Neural progenitor cell (in vitro differentiated cells): ENCODE measurements around the gene NAGS.

Source experiments
- EZH2 ChIP-seq: fragments of 200-600 bp; sonication (generic); IDR thresholded peaks from 2 replicates; pipeline ENCODE4 v1.6.1; 2017; ENCODE audit warnings: antibody characterized with exemption, mild to moderate bottlenecking, moderate library complexity
- TF ChIP-seq, protein P1 (sequence below): fragments of 200-600 bp; sonication (generic); IDR thresholded peaks from 2 replicates; pipeline ENCODE4 v1.5.1; 2017; ENCODE audit warnings: antibody characterized with exemption, mild to moderate bottlenecking

DNA sequence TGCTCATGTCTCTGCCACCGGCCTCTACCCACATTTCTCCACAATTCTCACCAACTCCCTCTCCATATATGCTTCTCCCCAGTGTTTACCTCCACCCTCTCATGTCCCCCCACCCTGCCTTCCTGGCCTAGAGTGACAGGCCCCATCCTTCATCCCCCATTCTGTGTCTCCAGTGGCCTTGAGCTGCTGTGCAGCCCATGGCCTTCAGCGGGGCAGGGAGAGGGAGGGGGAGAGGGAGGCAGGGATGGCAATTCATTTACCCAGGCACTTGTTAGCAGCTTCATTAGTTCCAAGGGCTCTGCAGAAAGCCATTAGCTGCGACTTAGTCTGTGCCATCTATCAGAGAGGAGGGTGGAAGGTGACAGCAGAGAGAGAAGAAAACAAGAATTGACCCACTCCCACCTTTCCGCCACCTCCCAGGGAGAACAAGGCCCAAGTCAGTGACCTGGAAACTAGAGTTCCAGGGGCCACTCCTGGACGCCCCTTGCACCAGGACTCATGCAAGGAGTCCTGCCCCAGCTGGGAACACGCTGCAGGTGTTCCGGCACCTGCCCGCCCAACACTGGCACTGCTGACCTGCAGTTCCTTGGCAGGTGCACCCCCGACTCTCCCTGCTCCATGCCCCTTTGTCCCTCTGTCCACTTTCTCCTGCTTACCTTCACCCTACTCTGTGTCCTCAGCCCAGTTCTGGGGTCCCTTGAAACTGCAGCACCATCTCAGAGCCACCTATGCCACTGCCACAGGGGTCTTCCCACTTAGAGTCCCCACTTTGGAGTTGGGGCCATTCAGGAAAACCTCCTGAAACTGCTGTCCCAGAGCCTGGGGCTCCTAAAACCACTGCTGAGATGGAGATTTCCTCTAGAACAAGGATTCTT lies 27.2 kb upstream of the NAGS start:
- TF ChIP-seq EZH2 = no peak
- TF ChIP-seq, protein P1, sequence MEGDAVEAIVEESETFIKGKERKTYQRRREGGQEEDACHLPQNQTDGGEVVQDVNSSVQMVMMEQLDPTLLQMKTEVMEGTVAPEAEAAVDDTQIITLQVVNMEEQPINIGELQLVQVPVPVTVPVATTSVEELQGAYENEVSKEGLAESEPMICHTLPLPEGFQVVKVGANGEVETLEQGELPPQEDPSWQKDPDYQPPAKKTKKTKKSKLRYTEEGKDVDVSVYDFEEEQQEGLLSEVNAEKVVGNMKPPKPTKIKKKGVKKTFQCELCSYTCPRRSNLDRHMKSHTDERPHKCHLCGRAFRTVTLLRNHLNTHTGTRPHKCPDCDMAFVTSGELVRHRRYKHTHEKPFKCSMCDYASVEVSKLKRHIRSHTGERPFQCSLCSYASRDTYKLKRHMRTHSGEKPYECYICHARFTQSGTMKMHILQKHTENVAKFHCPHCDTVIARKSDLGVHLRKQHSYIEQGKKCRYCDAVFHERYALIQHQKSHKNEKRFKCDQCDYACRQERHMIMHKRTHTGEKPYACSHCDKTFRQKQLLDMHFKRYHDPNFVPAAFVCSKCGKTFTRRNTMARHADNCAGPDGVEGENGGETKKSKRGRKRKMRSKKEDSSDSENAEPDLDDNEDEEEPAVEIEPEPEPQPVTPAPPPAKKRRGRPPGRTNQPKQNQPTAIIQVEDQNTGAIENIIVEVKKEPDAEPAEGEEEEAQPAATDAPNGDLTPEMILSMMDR = no peak
